Karpas-422 (cell line): Measurements from ENCODE around the gene AK2. TPM values are rescaled to one million over a fixed set of nuclear protein-coding genes. Genes with fewer than 3 reads are reported as not detected.
"Not testable (repeated sequence)": the region's sequence is repeated elsewhere in the genome, so short reads cannot be mapped to it uniquely, and the experiment has no call there.

Source experiments
- DNase-seq: peaks from one replicate; pipeline ENCODE4 v3.0.0-alpha.2; 2015
- H2AFZ ChIP-seq: fragments of 200-600 bp; sonication (generic); 2 replicates; pipeline ENCODE4 v1.6.1; 2014; ENCODE audit warnings: antibody characterized with exemption, low read length, mixed read lengths
- H3K27ac ChIP-seq: fragments of 200-600 bp; sonication (generic); 2 replicates; pipeline ENCODE4 v1.5.1; 2014; ENCODE audit warnings: mild to moderate bottlenecking, low read length, moderate library complexity
- H3K27me3 ChIP-seq: fragments of 200-600 bp; sonication (generic); 2 replicates; pipeline ENCODE4 v1.6.1; 2014; ENCODE audit warnings: low read length, mixed read lengths
- H3K36me3 ChIP-seq: fragments of 200-600 bp; sonication (generic); 2 replicates; pipeline ENCODE4 v1.6.1; 2014; ENCODE audit warnings: low read length, mixed read lengths; ENCODE audit not compliant: insufficient read depth
- H3K4me1 ChIP-seq: fragments of 200-600 bp; sonication (generic); 2 replicates; pipeline ENCODE4 v1.6.1; 2014; ENCODE audit warnings: mild to moderate bottlenecking, low read length, mixed read lengths
- H3K4me2 ChIP-seq: fragments of 200-600 bp; sonication (generic); 2 replicates; pipeline ENCODE4 v1.6.1; 2014; ENCODE audit warnings: low read length, low read depth, mild to moderate bottlenecking; ENCODE audit not compliant: poor library complexity, severe bottlenecking
- H3K4me3 ChIP-seq: fragments of 200-600 bp; sonication (generic); 2 replicates; pipeline ENCODE4 v1.5.1; 2014; ENCODE audit warnings: mild to moderate bottlenecking, antibody characterized with exemption, low read length, mixed read lengths
- H3K79me2 ChIP-seq: fragments of 200-600 bp; sonication (generic); 2 replicates; pipeline ENCODE4 v1.6.1; 2014; ENCODE audit warnings: mild to moderate bottlenecking, low read length, mixed read lengths
- H3K9ac ChIP-seq: fragments of 200-600 bp; sonication (generic); 2 replicates; pipeline ENCODE4 v1.6.0; 2014; ENCODE audit warnings: low read length
- H3K9me2 ChIP-seq: fragments of 200-600 bp; sonication (generic), shearing (Covaris generic); replicated peaks from 2 replicates; pipeline ENCODE4 v1.6.0; 2014; ENCODE audit warnings: mild to moderate bottlenecking, low read length, moderate library complexity; ENCODE audit not compliant: insufficient read depth
- H3K9me3 ChIP-seq: fragments of 300-700, 200-600 bp; sonication (generic); 2 replicates; pipeline ENCODE4 v1.6.1; 2014; ENCODE audit warnings: low read length, mixed read lengths
- H4K20me1 ChIP-seq: fragments of 200-600 bp; sonication (generic); 2 replicates; pipeline ENCODE4 v1.6.1; 2014; ENCODE audit warnings: mild to moderate bottlenecking, antibody characterized with exemption, low read length, low read depth; ENCODE audit not compliant: insufficient read depth
- total RNA-seq: library from RNA; depleted of rRNA; stranded (reverse); fragments of >200 nt; shearing (Covaris generic); gene quantifications from 2 replicates; pipeline ENCODE4 v1.2.3, GENCODE V29; 2014; ENCODE audit warnings: low replicate concordance

The AK2 gene
- total RNA-seq, 1 experiment from 2014 or later: 145 TPM

GRCh38 chr1:33078030-33078591 lies 41.4 kb upstream of the AK2 start:
- Histone ChIP-seq H3K4me2 (no peak overlapping the region), H3K4me1 (peaks cover 14% of the 10 kb centered on the region), H4K20me1 (no peaks in the 10 kb centered on the region), H3K4me3 (no peak overlapping the region), H3K9ac (no peak overlapping the region), H3K36me3 (no peaks in the 10 kb centered on the region), H3K9me3 (no peaks in the 10 kb centered on the region), H3K27ac (no peak overlapping the region), H3K79me2 (no peaks in the 10 kb centered on the region), H3K9me2 (no peaks in the 10 kb centered on the region), H3K27me3 (no peaks in the 10 kb centered on the region), H2AFZ (no peak overlapping the region)
- DNase-seq: no peak

DNA sequence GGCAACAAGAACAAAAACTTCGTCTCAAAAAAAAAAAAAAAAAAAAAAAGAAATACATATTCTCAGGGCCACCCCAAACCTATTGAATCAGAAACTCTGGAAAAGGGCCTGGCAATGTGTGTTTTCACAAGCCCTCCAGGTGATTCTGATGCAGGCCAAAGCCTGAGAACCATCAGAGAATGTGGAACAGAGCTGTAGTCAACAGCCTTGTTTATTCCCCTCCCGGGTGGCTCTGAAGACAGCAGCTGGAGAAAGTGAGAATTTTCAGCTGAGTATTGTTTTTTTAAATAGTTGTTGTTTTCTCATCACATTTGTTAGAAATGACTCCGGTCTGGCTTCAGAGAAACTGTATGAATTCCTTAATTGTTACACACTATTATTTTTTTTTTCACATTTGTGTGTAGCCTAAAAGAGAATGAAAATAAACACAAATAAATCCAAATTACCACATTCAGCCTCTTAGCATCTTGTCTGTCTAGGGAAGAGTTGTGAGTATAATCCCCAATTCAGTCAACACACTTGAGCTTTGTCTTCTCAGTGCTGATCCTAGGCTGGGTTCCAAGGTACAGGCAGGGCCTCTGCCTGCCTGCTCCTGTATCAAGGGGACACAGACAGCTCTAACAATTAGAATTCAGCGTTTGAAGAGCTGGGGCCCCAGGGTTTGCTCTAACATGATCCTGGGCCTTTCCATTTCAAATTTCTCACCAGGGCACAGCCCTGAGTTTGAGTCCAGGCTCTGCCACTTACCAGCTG lies 37.7 kb upstream of the AK2 start:
- Histone ChIP-seq H2AFZ (no peak overlapping the region), H3K4me3 (no peak overlapping the region), H3K9me3 (no peaks in the 10 kb centered on the region), H3K27me3 (no peaks in the 10 kb centered on the region), H3K9ac (no peak overlapping the region), H3K79me2 (no peaks in the 10 kb centered on the region), H3K4me2 (no peak overlapping the region), H3K4me1 (peaks cover 11% of the 10 kb centered on the region), H3K36me3 (no peaks in the 10 kb centered on the region), H4K20me1 (no peaks in the 10 kb centered on the region), H3K27ac (no peak overlapping the region), H3K9me2 (no peaks in the 10 kb centered on the region)
- DNase-seq: no peak

DNA sequence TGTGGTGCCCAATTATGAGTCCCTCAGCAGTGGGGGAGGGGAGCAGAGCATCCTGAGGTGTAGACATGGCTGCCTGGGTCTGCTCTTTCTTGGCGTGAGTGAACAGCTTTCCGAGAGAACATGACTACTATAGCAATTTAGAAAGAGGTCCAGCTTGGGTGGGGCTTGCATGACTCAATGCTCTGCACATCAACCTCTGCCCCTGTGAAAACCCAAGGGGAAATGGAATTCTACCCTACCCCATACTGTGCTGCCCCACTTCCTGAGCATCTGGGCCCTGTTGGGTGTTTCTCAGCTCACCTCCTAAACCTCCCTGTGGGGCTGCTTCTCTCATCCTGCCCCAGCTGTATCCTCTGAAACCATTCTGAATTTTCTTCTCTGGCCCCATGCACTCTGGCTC lies 36.0 kb upstream of the AK2 start:
- H2AFZ ChIP-seq: no peak overlapping the region
- H3K36me3 ChIP-seq: no peaks in the 10 kb centered on the region
- no peaks in the 10 kb centered on the region for H3K9me3 ChIP-seq
- no peak overlapping the region for H3K27ac ChIP-seq
- H3K9ac ChIP-seq: no peak overlapping the region
- H3K4me3 ChIP-seq: no peak overlapping the region
- no peak for DNase-seq
- no peak overlapping the region for H3K4me2 ChIP-seq
- H3K9me2 ChIP-seq: no peaks in the 10 kb centered on the region
- no peaks in the 10 kb centered on the region for H3K27me3 ChIP-seq
- H3K4me1 ChIP-seq: peaks cover 11% of the 10 kb centered on the region
- H3K79me2 ChIP-seq: no peaks in the 10 kb centered on the region
- no peaks in the 10 kb centered on the region for H4K20me1 ChIP-seq

GRCh38 chr1:33070628-33071027 lies 33.9 kb upstream of the AK2 start:
- no peaks in the 10 kb centered on the region for H3K27me3 ChIP-seq
- peak overlapping the region; percentile 16 for H3K4me2 ChIP-seq
- H3K27ac ChIP-seq: no peak overlapping the region
- H3K4me1 ChIP-seq: peaks cover 11% of the 10 kb centered on the region
- H2AFZ ChIP-seq: peak overlapping the region; percentile 72
- H3K9me2 ChIP-seq: no peaks in the 10 kb centered on the region
- no peak for DNase-seq
- no peak overlapping the region for H3K4me3 ChIP-seq
- no peaks in the 10 kb centered on the region for H3K79me2 ChIP-seq
- no peaks in the 10 kb centered on the region for H3K9me3 ChIP-seq
- H3K9ac ChIP-seq: no peak overlapping the region
- no peaks in the 10 kb centered on the region for H4K20me1 ChIP-seq
- H3K36me3 ChIP-seq: no peaks in the 10 kb centered on the region

DNA sequence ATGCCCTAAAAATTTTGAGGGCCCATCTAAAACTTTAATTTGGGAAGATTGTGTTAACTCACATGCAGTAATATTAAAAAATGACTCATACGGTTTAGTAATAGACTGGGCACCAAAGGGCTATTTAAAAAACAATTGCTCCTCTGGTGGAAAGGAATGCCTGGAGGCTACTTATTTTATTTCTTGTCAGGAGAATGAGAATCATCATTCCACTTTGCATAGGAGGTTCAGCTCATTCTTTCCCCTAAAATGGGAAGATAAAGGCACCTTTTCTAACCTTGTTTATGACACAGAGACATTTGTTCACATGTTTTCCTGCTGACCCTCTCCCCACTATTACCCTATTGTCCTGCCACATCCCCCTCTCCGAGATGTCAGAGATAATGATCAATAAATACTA lies 31.4 kb upstream of the AK2 start:
- H3K36me3 ChIP-seq, H3K27me3 ChIP-seq, H3K9me3 ChIP-seq, H3K4me2 ChIP-seq, H2AFZ ChIP-seq, H3K9me2 ChIP-seq, DNase-seq, H3K4me3 ChIP-seq, H3K27ac ChIP-seq, H3K9ac ChIP-seq, H3K79me2 ChIP-seq, H4K20me1 ChIP-seq: not testable (repeated sequence)
- H3K4me1 ChIP-seq: peaks cover 11% of the 10 kb centered on the region

GRCh38 chr1:33066477-33066876 lies 29.8 kb upstream of the AK2 start:
- H3K27me3 ChIP-seq, H3K9ac ChIP-seq, H3K9me3 ChIP-seq, H3K79me2 ChIP-seq, H3K4me2 ChIP-seq, DNase-seq, H2AFZ ChIP-seq, H3K36me3 ChIP-seq, H3K4me3 ChIP-seq, H3K27ac ChIP-seq, H3K9me2 ChIP-seq, H4K20me1 ChIP-seq: not testable (repeated sequence)
- peaks cover 11% of the 10 kb centered on the region for H3K4me1 ChIP-seq

DNA sequence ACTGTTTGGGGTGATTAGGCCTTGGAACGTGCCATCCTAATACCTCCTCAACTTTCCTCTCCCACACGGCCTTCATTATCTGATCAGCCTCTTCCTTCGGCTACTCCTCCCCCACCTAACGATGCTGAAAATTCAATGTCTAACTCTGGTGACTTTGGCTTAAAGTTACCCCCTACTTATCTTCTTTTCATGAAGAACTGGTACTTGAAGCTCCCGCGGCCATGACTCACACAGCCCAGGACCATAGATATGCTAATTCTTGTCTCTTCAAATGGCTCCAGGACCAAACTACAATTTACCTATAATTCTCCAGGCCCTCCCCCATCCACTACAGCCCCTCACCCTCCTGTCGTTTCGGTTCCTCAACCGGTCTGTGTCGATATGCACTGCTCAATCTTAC lies 28.6 kb upstream of the AK2 start:
- Histone ChIP-seq H3K9me2 (no peaks in the 10 kb centered on the region), H3K9me3 (peaks cover 9% of the 10 kb centered on the region; the same call in 1 of the 2 replicates), H3K27ac (no peak overlapping the region), H2AFZ (no peak overlapping the region), H3K9ac (no peak overlapping the region), H3K4me2 (no peak overlapping the region), H3K4me3 (no peak overlapping the region), H3K36me3 (no peaks in the 10 kb centered on the region), H3K27me3 (no peaks in the 10 kb centered on the region), H3K79me2 (no peaks in the 10 kb centered on the region), H4K20me1 (no peaks in the 10 kb centered on the region), H3K4me1 (no peaks in the 10 kb centered on the region)
- DNase-seq: no peak

- not testable (repeated sequence) for DNase-seq, H3K27me3 ChIP-seq, H3K27ac ChIP-seq, H3K79me2 ChIP-seq, H3K9ac ChIP-seq, H2AFZ ChIP-seq, H3K4me2 ChIP-seq, H3K4me1 ChIP-seq, H3K36me3 ChIP-seq, H4K20me1 ChIP-seq, H3K9me2 ChIP-seq, H3K4me3 ChIP-seq, H3K9me3 ChIP-seq
Measured at GRCh38 chr1:33064284-33064683, 27.6 kb upstream of the AK2 start.
